Chondrocyte (in vitro differentiated cells): ENCODE measurements around the gene MFN2. TPM values are rescaled to one million over a fixed set of nuclear protein-coding genes. Genes with fewer than 3 reads are reported as not detected.

Experiments used
- DNase-seq: peaks from one replicate; pipeline ENCODE4 v3.0.0; 2021; ENCODE audit warnings: mixed read lengths, low spot score
- H3K27ac Mint-ChIP-seq: one replicate; pipeline ENCODE4 v1.8.0; 2021; ENCODE audit warnings: mild to moderate bottlenecking, moderate library complexity, mixed read lengths; ENCODE audit not compliant: unreplicated experiment
- H3K27me3 Mint-ChIP-seq: 2 replicates; pipeline ENCODE4 v1.8.0; 2021; ENCODE audit warnings: low read depth, mixed read lengths
- H3K36me3 Mint-ChIP-seq: 2 replicates; pipeline ENCODE4 v1.8.0; 2021; ENCODE audit warnings: low read depth, mixed read lengths
- H3K4me1 Mint-ChIP-seq: 2 replicates; pipeline ENCODE4 v1.8.0; 2021; ENCODE audit warnings: low read depth, mild to moderate bottlenecking, mixed read lengths
- H3K4me3 Mint-ChIP-seq: one replicate; pipeline ENCODE4 v1.8.0; 2021; ENCODE audit warnings: mild to moderate bottlenecking, moderate library complexity, mixed read lengths; ENCODE audit not compliant: unreplicated experiment
- H3K9me3 Mint-ChIP-seq: 2 replicates; pipeline ENCODE4 v1.8.0; 2021; ENCODE audit warnings: low read depth, mixed read lengths
- total RNA-seq: library from RNA; stranded (reverse); gene quantifications from 3 replicates; pipeline ENCODE4 v1.2.1, GENCODE V29; 2021
- TF ChIP-seq, protein P1 (sequence below): fragments of 200-600 bp; sonication (generic); IDR thresholded peaks from 2 replicates; pipeline ENCODE4 v1.5.0; 2021; ENCODE audit warnings: antibody characterized with exemption, mild to moderate bottlenecking, moderate library complexity

MFN2 gene
- total RNA-seq, 1 donor from 2014 or later, result 56.6 TPM

DNA sequence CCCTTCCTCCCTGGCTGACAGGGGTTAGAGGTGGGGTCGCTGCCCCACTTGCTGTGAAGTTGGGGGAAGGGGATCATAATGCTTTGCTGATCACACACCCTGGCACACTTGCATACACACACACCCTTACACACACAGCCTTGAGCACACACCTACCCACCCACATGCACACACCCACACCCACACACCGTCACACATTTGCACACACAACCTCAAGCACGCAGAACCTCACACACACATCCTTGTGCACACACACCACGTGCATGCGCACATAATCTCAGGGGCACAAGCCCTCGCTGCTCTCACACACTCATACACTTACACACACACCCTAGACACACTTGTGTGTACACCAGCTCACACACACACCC lies 66.5 kb downstream of the MFN2 start:
- no peaks in the 10 kb centered on the region for H3K36me3 Mint-ChIP-seq
- TF ChIP-seq, protein P1, sequence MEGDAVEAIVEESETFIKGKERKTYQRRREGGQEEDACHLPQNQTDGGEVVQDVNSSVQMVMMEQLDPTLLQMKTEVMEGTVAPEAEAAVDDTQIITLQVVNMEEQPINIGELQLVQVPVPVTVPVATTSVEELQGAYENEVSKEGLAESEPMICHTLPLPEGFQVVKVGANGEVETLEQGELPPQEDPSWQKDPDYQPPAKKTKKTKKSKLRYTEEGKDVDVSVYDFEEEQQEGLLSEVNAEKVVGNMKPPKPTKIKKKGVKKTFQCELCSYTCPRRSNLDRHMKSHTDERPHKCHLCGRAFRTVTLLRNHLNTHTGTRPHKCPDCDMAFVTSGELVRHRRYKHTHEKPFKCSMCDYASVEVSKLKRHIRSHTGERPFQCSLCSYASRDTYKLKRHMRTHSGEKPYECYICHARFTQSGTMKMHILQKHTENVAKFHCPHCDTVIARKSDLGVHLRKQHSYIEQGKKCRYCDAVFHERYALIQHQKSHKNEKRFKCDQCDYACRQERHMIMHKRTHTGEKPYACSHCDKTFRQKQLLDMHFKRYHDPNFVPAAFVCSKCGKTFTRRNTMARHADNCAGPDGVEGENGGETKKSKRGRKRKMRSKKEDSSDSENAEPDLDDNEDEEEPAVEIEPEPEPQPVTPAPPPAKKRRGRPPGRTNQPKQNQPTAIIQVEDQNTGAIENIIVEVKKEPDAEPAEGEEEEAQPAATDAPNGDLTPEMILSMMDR, result no peak

DNA sequence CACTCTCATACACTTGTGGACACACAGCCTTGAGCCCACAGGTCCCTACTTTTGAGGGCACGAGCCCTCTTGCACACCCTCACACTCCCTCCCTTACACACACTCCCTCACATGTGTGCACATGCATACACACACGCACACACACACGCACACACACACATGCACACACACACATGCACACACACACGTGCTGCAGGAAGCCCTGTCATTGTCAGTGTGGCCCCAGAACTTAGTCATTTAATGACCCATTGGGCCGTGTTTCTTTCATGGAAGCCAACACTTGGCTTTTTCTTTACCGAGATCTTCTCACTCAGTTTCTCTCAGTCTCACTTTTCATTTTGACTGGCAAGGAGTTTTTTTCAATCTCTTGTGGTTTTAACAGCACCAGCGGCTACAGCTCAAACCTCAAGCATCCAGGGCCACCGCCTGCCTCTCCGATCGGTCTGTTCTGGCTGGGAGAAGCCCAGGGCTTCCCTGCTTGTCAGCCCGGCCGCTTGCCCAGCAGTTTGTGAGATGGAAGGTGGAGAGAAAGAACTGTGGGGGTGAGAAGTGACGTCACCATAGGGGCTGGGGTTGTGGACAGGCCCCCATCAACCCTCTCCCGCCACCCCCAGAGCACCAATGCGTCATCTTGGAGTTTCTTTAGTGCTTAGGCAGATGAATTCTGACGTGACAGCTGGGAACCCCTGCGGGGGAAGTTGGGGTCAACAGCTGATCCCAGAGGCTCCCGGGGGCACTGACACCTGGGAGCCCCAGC lies 67.1 kb downstream of the MFN2 start:
- no peak overlapping the region for H3K27ac Mint-ChIP-seq
- H3K4me1 Mint-ChIP-seq, result peaks cover 12% of the 10 kb centered on the region
- TF ChIP-seq, protein P1, result no peak
- H3K9me3 Mint-ChIP-seq, result no peaks in the 10 kb centered on the region
- DNase-seq, result no peak
- no peaks in the 10 kb centered on the region for H3K36me3 Mint-ChIP-seq
- no peaks in the 10 kb centered on the region for H3K27me3 Mint-ChIP-seq
- H3K4me3 Mint-ChIP-seq, result no peak overlapping the region

More for the DNA sequence above, 66.5 kb downstream of the MFN2 start:
- DNase-seq, result no peak
- H3K9me3 Mint-ChIP-seq, result no peaks in the 10 kb centered on the region
- no peak overlapping the region for H3K4me3 Mint-ChIP-seq
- peaks cover 6% of the 10 kb centered on the region for H3K4me1 Mint-ChIP-seq
- no peaks in the 10 kb centered on the region for H3K27me3 Mint-ChIP-seq
- no peak overlapping the region for H3K27ac Mint-ChIP-seq

DNA sequence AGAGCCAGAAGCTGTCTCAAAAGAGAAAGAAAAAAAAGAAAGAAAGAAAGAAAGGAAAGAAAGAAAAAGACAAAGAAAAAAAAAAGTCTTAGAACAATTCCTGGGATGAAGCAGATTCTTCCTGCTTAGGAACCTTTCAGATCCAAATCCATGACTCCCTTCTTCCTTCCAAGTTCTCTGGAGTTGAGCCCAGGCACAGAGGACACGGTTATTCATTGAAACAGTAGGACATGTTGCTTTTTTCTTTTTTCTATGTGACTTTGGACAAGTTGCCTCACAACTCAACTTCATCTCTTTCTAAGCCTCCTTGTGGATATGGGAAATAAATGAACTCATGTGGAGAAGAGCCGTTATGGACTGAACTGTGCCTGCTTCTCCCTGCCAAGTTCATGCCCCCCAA lies 68.1 kb downstream of the MFN2 start:
- H3K36me3 Mint-ChIP-seq, result no peaks in the 10 kb centered on the region
- H3K27me3 Mint-ChIP-seq, result no peaks in the 10 kb centered on the region
- H3K4me3 Mint-ChIP-seq, result no peak overlapping the region
- peaks cover 18% of the 10 kb centered on the region for H3K4me1 Mint-ChIP-seq
- H3K27ac Mint-ChIP-seq, result no peak overlapping the region
- TF ChIP-seq, protein P1, result no peak
- DNase-seq, result no peak
- H3K9me3 Mint-ChIP-seq, result no peaks in the 10 kb centered on the region

DNA sequence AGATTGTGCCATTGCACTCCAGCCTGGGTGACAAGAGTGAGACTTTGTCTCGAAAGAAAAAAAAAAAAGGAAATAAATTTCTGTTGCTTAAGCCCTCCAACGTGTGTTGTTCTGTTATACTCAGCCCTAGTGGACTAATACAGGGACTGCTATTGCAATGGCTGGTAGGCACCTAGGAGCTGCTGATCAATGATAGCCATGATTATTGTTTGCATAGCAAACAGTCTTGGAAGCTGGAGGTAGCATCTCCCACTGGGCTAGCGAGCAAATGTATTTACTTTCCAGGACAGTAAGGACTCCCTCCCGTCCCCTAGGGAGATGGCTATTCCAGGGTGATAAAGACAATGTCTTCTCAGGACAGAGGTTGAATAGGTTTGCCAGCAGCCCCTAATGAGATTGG lies 69.4 kb downstream of the MFN2 start:
- no peak overlapping the region for H3K27ac Mint-ChIP-seq
- no peaks in the 10 kb centered on the region for H3K27me3 Mint-ChIP-seq
- H3K4me3 Mint-ChIP-seq, result no peak overlapping the region
- H3K9me3 Mint-ChIP-seq, result no peaks in the 10 kb centered on the region
- H3K4me1 Mint-ChIP-seq, result peaks cover 13% of the 10 kb centered on the region
- TF ChIP-seq, protein P1, result peak; percentile 13
- no peaks in the 10 kb centered on the region for H3K36me3 Mint-ChIP-seq
- no peak for DNase-seq

DNA sequence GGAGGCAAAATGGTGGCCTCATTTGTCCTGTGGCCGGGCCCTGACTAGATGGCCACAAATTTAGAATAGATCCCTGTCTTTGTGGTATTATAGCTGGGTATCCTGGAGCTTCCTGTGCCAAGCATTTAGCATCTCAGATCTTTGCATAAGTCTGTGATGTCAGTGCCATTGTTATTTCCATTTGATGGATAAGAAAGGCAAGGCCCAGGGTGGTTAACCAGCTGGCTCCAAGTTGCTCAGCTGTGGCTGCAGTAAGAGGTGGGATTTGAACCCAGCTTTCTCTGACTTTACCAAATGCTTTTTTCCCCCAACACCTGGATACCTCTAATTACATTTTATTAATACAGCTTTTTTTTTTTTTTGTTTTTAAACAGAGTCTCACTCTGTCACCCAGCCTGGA lies 71.1 kb downstream of the MFN2 start:
- H3K9me3 Mint-ChIP-seq, result no peaks in the 10 kb centered on the region
- TF ChIP-seq, protein P1, result no peak
- no peak overlapping the region for H3K27ac Mint-ChIP-seq
- H3K4me1 Mint-ChIP-seq, result peaks cover 13% of the 10 kb centered on the region
- no peak for DNase-seq
- no peak overlapping the region for H3K4me3 Mint-ChIP-seq
- H3K27me3 Mint-ChIP-seq, result no peaks in the 10 kb centered on the region
- H3K36me3 Mint-ChIP-seq, result no peaks in the 10 kb centered on the region
